Right hindlimb (tissue), 1 donor: ENCODE results near the gene GRPR.

Source experiments
- DNase-seq: peaks from one replicate; pipeline ENCODE4 v3.0.0-alpha.2; 2018

The GRPR gene

DNA sequence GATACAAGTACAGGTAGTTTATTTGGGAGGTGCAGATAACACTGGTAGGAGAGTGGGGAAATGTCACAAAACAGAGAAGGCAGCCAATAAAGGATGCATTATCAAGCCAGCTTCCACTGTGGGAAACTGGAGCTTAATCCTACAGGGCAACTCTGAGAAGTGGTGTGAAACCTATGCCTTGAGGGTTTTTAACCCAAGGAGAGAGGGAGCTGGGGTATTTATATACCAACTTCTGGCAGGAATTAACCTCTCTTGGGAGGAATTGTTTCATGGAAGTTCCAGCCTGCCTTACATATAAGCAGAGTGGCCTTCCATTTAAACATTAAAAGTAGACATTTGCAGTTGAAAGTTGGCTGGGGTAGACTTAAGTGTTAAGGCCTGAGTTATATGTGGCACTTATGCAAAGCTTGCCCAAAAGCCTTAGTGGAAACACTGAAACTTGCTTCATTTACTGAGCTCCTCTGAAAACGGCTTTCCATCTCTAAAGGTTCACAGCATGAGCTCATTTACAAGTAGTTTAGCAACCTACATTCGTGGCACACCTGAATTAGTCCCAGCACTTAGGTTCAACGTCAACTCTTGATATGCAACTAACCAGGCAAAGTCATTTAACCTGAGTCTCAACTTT is 63.1 kb downstream of the GRPR start:
- no peak for DNase-seq

GRCh38 chrX:16187024-16187760 is 63.8 kb downstream of the GRPR start:
- no peak for DNase-seq

- DNase-seq = no peak
Observed at GRCh38 chrX:16188687-16189086, 65.3 kb downstream of the GRPR start.

- DNase-seq = no peak
Observed at GRCh38 chrX:16191605-16192004, 68.2 kb downstream of the GRPR start.

GRCh38 chrX:16196829-16197228 is 73.5 kb downstream of the GRPR start:
- DNase-seq = no peak

- DNase-seq = no peak
Observed at GRCh38 chrX:16199343-16199742, 76.0 kb downstream of the GRPR start.

DNA sequence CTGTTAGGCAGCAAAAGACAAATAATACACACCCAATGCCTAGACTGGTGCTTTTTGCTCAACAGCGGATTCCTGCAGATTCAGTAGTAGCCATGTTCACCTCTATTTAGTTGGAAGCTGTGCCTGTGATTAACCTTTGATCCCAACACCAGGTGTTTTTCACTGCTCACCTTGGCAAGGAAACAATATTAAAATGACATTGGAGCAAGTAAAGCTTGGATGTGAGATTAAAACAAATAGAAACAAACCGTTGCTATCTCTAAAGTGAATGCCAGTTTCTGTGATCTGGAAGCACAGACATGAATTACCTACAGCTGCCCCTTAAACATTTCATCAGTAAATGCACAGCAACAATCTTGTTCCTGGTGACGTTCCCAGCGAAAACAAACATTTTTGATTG is 79.6 kb downstream of the GRPR start:
- no peak for DNase-seq
